Epithelial cell of esophagus (primary cell): ENCODE results near the gene RTTN.

Source experiments
- DNase-seq: peaks from one replicate; pipeline ENCODE4 v3.0.0; 2010; ENCODE audit warnings: low read depth
- H3K4me3 ChIP-seq: 2 replicates; pipeline ENCODE4 v1.5.1; 2011; ENCODE audit warnings: mild to moderate bottlenecking, low read length, control low read depth
- TF ChIP-seq, protein P1 (sequence below): IDR thresholded peaks from 2 replicates; pipeline ENCODE4 v1.5.1; 2011; ENCODE audit warnings: low read depth, mild to moderate bottlenecking, low read length, control low read depth, inconsistent platforms; ENCODE audit not compliant: insufficient read depth; ENCODE audit errors: missing control alignments

RTTN gene

DNA sequence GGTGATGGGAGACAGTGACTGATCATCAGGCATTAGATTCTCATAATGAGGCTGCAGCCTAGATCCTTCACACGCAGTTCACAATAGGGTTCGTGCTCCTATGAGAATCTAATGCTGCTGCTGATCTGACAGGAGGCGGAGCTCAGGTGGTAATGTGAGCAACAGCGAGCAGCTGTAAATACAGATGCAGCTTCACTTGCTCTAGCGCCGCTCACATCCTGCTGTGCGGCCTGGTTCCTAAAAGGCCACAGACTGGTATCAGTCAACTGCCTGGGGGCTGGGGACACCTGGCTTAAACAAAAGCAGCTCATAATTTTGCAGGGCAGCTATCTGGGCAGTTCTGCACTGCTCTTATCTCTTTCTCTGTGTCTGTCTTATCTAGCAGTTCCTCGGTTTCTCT, 237.4 kb downstream of the RTTN start:
- DNase-seq = no peak
- H3K4me3 ChIP-seq = no peak overlapping the region
- TF ChIP-seq, protein P1, sequence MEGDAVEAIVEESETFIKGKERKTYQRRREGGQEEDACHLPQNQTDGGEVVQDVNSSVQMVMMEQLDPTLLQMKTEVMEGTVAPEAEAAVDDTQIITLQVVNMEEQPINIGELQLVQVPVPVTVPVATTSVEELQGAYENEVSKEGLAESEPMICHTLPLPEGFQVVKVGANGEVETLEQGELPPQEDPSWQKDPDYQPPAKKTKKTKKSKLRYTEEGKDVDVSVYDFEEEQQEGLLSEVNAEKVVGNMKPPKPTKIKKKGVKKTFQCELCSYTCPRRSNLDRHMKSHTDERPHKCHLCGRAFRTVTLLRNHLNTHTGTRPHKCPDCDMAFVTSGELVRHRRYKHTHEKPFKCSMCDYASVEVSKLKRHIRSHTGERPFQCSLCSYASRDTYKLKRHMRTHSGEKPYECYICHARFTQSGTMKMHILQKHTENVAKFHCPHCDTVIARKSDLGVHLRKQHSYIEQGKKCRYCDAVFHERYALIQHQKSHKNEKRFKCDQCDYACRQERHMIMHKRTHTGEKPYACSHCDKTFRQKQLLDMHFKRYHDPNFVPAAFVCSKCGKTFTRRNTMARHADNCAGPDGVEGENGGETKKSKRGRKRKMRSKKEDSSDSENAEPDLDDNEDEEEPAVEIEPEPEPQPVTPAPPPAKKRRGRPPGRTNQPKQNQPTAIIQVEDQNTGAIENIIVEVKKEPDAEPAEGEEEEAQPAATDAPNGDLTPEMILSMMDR = no peak

DNA sequence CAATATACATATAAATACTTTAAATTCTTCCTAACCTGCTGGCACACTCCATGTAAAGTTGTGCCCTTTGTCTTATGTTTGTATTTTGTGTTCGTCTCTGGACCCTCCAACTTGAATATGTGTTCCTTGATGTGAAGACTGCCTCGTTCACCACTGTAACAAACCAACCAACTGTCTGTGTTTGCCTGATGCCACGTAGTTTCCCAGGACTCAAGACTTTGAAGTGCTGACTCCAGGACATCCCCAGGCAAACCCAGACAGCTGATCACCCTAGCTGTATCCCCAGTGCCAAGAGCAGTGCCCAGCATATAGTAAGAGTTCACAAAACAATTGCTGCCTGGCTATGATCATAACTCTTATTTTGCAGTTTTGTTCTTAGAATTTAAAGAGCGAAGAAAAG, 242.3 kb downstream of the RTTN start:
- no peak overlapping the region for H3K4me3 ChIP-seq
- TF ChIP-seq, protein P1 = no peak
- DNase-seq = no peak

DNA sequence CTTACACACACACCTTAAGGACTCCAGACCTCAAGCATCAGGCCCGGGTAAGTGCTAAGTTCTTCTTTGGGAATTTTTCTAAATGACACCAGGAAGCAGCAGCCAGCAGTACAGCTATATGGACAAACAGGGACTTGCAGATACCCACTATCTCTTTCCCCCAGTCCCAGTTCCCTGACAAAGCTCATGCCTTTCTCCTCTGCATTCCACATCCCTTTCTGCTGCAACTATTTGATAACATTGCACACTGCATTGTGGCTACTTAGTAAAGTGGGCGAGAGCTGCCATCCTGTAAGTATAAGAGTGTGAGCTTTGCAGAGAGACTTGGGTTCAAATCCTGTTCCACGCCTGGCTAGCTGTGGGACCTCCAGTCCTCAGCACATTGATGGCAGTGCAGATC, 243.8 kb downstream of the RTTN start:
- TF ChIP-seq, protein P1 = no peak
- H3K4me3 ChIP-seq = no peak overlapping the region
- no peak for DNase-seq

GRCh38 chr18:69958422-69958821, 247.1 kb downstream of the RTTN start:
- H3K4me3 ChIP-seq = no peak overlapping the region
- TF ChIP-seq, protein P1 = no peak
- DNase-seq = no peak

DNA sequence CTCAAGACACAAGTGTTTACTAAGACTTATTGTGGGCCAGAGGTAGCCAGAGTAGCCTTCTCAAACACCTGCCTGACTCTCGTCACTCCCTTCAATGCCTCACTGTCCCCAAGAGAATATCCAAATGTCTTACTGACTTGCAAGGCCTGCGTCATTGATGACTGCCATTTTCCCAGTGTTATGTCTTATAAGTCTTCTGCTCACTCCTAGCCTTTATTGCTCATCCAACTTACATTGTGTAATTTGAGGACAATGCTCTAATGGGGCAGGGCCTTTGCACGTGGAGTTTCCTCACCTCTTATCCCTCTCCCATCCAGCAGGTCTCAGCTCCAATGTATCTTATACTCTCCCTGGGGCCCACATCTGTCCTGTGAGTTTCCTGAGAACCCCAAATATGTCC, 247.7 kb downstream of the RTTN start:
- no peak for DNase-seq
- H3K4me3 ChIP-seq = no peak overlapping the region
- TF ChIP-seq, protein P1 = no peak

DNA sequence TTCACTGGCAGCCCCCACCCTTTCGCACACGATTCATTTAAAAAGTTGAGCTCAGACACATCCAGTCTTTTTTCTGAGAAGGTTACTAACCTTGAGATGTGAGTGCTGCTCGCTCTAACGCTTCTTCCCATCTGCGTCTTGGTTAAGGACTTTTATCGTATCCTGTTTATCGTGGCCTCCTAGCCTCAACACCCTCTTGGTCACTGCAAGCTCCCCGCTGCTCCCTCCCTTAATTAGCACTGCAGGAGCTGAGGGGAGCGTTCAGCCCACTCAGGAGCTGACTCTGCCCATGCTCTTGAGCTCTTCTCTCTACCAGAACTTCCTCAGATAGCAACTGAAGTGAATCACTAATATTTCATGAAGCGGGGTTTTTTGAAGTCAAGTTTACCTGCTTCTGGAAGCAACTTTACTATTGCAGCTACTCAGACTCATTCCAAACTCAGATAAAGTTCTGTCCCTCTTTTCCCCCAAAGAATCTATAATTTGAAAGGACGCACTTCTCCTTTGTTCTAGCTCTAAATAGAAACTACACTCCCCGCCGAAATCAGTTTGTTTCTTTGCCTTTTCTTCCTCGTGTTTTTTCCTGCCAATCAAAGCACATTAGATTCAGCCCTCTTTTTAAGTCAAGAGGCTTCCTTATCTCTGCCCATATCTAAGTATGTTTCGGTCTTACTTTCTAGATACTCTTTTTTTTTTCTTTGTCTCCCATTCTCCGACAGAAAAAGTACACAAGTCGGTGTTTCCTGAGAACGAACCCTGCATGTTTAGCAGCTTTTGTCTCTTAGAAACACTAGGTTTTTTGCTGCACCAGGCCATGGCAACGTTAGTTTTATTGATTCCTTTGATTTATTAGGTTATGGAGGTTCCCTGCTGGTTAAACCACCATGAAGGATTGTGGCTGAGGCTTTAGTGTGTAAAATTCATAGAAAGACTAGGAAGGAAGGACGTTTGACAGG, 248.5 kb downstream of the RTTN start:
- no peak for DNase-seq
- no peak overlapping the region for H3K4me3 ChIP-seq
- TF ChIP-seq, protein P1 = no peak

- no peak for DNase-seq
- no peak overlapping the region for H3K4me3 ChIP-seq
- TF ChIP-seq, protein P1 = no peak
Observed at GRCh38 chr18:69956057-69956456, 249.4 kb downstream of the RTTN start.
